Activated naive CD4-positive, alpha-beta T cell treated with Interleukin-2 at 50 U/mL for 16 hours (primary cell): Measurements from ENCODE around the gene ADGRL1.
"Not testable (repeated sequence)": the region's sequence is repeated elsewhere in the genome, so short reads cannot be mapped to it uniquely, and the experiment has no call there.

Experiments
- DNase-seq: peaks from one replicate; pipeline ENCODE4 v3.0.0-alpha.2; 2020

Gene ADGRL1

DNA sequence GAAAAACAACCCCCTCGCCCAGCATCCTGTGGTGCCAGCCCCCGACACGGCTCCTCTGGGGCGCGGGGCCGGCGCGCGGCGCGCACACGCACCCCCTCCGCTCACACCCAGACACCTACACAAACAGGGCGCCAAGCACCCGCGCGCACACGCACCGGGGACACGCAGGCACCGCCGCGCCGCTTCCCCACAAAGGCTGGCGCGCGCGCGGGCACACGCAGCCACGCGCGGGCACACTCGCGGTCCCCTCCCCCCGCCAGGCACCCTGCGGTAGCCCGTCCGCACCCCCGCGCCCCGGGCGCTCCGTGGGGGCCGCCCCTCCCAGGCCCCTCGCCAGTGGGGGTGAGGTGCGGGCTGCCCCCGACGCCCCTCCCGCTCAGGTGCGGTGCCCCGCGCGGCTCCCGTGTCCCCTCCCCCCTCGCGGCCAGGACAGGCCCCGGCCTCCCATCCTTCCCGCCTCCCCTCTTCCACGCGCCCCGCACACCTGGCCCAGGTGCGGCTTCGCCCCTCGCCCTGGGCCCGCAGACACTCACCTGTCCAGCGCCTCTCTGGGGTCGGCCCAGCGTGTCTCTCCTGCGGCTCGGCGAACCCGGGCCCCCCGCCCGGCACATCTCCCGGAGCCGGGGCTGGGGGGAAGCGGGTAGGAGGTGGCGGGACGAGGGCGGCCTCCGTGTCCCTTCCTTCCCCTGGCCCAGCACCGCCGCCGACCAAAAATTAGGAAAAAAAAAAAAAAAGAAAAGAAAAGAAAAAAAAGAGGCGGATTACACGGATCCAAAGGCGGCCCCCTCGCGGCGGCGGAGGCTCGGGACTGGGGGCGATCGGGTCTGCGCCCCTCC, at the start of gene ADGRL1:
TSS of gene ADGRL1 (minus strand) at position 718 of the 836 bp plus-strand sequence. CDS start 22,567 bp downstream, outside the sequence.
- DNase-seq = peak; percentile 17

DNA sequence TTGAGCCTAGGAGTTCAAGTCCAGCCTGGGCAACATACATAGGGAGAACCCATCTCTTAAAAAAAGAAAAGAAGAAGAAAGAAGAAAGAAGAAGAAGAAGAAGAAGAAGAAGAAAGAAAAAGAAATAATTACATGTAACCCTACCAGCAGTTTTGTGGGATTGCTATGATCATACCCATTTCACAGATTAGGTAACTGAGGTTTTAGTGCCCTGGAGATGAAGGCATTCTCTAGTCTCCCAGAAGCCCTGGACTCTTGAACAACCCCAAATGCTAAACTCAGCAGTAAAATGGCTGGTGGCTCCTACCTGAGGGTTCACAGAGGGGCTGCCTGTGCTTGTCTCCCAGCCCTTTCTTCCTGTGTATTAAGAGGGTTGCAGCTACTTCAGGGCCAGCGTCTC, 49.3 kb upstream of the ADGRL1 start:
- not testable (repeated sequence) for DNase-seq

DNA sequence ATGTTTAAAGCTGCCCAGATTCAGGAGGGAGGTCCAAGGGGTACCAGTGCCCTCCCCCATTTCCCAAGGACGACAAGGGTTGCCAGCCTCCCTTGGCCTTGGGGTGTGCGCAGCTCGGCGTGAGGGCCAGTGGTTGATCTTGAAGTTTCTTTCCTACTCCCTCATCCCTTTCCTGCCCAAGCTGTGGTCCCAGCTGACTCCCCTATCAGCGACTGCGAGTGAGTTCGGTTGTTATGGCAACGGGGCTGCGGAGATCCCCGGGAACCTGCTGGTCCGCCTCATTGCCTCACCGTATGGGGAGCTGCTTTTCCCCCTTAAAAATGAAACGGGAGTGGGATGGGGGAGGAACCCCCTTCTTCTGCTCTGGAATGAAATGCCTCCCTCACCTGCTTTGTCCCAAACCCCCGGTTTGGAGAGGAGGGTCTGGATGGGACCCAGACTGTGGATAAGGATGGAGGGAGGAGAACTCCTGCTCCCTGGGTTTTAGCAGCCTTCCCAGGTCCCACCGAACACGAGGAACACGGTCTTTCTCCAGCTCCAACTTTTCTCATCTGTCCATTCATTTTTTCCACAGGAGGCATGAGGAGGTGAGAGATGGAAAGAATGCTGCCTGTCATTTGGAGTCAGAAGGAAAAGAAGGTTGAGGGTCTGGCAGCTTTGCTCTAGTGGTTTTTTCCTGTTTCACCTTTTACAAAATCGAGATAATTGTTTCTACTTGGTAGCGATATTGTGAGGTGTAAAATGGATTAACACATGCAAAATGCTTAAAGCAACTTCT, 48.0 kb upstream of the ADGRL1 start:
- DNase-seq = not testable (repeated sequence)

DNA sequence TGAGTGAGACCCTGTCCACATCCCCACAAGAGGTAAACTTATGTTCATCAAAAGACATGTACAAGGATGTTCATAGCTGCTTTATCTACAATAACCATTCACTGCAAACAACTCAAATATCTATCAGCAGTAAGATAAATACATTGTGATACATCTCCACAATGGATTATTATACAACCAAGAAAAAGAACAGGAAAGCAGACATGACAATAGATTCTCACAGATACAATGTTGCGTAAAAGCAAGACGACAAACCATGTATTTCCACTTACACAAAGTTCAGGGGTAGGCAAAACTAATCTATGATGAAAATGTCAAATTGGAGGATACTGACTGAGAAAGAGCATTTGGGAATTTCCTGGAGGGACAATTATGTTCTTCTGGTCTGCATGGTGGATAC, 46.2 kb upstream of the ADGRL1 start:
- DNase-seq = not testable (repeated sequence)

DNA sequence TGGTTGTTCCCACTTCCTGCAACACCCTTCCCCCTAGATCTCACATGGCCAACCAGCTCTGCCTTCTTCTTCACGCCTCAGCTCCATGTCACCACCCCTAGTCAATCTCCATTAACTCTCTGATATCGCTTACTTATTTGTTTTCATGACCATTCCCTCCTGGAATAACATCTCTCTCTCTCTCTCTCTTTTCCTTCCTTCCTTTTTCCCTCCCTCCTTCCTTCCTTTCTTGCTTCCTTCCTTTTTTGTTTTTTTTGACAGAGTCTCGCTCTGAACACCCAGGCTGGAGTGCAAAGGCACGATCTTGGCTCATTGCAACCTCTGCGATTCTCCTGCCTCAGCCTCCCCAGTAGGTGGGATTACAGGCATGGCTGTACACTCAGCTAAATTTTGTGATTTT, 44.9 kb upstream of the ADGRL1 start:
- DNase-seq = no peak

DNA sequence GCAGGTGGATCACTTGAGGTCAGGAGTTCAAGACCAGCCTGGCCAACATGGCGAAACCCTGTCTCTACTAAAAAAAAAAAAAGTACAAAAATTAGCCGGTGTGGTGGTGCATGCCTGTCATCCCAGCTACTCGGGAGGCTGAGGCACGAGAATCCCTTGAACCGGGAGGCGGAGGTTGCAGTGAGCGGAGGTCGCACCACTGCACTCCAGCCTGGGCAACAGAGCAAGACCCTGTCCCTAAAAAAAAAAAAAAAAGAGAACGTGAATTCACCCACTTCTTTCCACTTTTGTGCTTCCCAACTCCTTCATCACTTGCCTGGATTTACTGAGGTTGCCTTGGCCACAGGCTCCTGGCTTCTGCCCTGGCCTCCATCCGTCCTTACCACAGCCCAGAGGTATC, 44.3 kb upstream of the ADGRL1 start:
- DNase-seq = not testable (repeated sequence)

DNA sequence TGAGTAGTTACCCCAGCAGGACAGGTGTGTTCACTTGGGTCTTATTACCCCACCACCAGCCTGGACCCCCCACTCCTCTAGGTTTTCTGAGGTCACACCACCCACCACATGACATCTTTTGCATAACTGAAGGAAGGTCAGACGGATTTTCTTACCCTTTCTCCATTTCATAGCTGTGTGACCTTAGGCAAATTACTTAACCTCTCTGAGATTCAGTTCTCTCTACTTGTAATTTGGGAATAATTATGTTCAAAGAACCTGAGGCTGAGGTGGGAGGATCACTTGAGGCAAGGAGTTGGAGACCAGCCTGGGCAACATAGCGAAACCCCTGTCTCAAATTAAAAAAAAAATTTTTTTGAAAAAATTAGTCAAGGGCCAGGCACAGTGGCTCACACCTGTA, 43.9 kb upstream of the ADGRL1 start:
- DNase-seq = not testable (repeated sequence)

DNA sequence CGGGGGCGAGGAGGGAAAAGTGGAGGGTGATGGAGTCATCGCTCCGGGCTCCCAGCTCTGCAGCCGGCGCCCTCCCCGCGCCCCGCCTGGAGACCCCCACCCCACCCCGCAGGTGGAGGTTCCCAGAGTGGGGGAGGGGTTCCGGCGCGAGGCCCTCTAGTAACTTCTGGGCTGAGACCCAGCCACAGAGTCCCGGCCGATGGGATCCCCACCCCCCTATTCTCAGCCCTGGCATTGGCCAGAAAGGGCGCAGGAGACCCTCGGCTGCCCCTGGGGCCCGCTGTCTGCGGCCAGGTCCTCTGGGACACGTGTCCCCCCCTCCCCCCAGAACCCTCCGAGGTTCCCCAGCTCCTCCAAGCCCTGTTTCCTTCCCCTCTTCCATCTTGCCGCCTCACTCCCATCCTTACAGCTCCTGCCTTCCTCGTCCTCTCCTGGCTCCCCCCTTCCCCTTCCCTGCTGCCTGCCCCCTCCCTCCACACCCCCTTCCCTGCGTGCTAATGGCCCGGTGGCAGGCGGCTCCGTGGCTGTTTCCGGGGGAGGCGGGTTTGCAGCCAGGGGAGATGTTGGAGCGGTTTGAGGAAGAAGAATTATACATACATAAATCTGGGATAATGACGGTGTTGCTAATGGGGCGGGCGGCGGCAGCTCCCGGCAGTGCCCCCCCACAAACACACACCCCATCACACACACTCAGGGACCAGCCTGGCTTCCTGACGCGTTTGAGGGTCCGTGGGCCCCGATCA, 43.2 kb upstream of the ADGRL1 start:
- DNase-seq = peak; percentile 20

DNA sequence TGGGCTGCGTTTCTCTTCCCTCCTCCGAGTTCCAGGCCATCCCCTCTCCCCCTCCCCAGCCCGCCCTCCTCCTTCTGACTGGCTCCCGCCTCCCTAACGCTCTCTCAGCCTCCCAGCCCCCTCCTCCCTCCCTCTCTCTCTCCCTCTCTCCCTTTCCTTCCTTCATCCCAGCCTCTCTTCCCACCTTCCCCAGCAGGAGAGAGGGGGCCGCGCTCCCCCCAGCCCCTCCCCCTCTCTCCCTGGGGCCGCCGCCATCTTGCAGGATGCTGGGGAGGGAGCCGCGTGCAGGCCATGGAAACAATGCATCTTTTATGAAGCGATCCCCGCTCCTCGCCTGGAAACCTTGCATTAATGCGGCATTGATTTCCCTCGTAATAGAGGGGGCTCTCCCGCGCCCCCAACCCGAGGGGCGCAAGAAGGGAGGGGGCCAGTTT, 42.6 kb upstream of the ADGRL1 start:
- peak; percentile 44 for DNase-seq

DNA sequence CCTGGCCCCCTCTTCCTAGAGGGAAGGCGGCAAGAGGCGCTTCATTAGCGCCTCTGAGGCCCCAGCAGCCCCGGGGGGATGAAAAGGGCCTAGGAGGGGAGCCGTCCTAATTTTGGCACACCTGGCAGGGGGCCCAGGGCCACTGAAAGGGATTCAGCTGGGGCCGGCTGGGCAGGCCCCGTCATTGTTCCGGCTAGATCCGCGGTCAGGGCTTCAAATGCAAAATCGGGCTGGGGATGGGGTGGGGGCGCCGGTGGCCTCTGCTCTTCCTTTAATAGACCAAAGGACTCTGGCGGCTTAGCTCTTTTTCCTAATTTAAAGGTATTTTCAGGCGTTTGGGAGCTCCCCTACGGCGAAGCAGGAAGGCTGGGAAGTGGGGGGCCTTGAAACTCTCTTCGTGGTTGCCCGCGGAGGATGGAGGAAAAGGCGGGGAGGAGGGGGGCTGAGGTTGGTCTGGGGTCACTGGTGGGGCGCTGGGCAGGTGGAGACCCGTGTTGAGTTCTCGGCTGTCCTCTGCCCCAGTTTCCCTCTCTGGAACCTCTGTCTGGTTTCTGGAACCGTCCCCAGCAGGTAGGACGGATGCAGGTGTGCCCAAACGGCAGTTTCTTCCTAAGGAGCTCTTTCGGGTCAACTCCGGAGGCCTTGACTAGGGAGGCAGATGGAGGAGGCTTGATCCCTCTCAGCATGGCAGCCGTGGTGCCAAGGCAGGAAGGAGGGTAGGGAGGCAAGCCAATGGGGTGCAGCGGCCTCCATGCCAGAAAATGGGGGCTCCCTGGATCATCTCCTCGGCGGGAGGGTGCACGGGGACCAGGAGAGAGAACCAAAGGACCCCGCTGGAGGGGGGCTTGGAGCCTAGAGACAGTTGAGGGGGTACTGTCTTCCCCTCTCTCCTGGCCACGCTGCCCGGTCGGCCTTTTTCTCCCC, 41.8 kb upstream of the ADGRL1 start:
- DNase-seq = not testable (repeated sequence)

DNA sequence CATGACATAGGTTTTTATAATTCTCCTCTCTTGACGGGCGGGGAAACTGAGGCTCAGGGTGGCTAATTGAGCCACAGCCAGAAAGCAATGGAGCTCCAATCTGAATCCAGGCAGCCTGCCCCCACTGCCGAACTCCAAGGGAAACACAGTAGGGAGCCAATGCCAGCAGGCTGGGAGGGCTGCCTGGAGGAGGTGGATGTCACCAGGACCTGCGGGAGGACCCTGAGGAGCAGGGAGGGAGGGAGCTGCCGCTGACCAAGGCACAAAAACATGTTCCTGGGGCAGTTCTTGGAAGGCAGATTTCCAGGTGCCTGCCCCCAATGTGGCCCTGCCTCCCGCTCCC, 41.2 kb upstream of the ADGRL1 start:
- DNase-seq = not testable (repeated sequence)

DNA sequence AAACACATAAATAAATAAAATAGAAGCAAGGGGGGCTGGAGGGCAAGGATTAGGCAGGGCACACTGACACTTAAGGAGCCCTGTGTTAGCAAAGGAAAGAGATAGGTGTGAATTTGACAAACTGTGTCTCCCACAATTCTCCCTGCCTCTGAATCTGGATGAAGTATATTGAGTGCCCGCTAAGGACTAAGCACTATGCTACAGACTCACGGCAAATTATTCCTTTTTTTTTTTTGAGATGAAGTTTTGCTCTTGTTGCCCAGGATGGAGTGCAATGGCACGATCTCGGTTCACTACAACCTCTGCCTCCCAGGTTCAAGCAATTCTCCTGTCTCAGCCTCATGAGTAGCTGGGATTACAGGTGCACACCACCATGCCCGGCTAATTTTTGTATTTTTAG, 38.4 kb upstream of the ADGRL1 start:
- not testable (repeated sequence) for DNase-seq

DNA sequence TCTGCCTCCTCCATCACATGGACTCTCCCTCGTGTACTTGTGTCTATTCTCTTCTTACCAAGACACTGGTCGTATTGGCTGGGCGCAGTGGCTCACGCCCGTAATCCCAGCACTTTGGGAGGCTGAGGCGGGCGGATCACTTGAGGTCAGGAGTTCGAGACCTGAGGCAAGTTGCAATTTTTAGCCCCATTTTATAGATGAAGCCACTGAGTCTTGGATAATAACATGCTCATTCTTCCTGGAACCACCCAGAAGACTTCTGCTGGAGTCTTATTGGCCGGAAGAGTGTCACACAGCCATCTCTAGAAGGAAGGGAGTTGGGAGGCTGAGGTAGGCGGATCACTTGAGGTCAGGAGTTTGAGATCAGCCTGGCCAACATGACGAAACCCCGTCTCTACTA, 37.7 kb upstream of the ADGRL1 start:
- DNase-seq = not testable (repeated sequence)

DNA sequence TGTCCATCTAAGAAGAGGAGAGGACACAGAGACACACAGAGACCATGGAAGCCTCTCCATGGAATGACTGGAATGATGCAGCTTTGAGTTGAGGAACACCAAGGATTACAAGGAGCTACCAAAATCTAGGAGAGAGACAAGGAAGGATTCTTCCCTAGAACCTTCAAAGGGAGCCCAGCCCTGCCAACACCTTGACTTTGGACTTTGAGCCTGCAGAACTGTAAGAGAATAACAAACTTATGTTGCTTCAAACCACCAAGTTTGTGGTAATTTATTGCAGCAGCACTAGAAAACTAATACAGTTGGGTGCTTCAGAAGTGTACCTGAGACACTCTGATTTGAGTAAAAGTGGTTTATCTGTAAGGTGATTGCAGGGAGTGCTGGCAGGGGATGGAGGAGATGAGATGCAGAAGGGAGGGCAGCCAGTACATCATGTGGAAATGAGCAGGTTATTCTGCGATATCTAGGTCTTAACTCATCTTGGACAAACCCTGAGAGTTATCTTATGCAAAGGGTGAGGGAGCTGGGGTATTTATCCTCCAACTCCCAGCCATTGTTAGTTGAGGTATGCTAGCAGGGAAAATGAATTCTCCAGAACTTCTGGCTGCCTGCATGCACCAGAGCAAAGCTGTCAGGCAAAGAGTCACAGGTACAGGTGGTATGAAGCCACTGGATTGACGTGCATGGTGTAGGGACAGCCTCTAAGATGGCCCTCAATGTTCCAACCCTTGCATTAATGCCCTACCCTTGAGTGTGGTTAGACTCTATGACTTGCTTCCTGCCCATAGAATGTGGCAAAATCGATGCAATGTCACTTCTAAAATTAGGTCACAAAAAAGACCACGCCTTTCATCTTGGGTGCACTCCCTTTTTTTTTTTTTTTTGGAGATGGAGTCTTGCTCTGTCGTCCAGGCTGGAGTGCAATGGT, 31.3 kb upstream of the ADGRL1 start:
- no peak for DNase-seq

DNA sequence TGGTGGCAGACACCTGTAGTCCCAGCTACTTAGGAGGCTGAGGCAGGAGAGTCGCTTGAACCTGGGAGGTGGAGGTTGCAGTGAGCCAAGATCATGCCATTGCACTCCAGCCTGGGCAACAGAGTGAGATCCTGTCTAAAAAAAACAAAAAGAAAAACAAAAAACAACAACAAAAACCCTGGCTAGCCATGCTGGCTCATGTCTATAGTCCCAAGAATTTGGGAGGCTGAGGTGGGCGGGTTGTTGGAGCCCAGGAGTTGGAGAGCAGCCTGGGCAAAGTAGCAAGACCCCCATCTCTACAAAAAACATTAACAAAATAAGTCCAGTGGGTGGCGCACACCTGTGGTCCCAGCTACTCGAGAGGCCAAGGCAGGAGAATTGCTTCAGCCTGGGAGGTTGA, 27.0 kb upstream of the ADGRL1 start:
- DNase-seq = not testable (repeated sequence)

DNA sequence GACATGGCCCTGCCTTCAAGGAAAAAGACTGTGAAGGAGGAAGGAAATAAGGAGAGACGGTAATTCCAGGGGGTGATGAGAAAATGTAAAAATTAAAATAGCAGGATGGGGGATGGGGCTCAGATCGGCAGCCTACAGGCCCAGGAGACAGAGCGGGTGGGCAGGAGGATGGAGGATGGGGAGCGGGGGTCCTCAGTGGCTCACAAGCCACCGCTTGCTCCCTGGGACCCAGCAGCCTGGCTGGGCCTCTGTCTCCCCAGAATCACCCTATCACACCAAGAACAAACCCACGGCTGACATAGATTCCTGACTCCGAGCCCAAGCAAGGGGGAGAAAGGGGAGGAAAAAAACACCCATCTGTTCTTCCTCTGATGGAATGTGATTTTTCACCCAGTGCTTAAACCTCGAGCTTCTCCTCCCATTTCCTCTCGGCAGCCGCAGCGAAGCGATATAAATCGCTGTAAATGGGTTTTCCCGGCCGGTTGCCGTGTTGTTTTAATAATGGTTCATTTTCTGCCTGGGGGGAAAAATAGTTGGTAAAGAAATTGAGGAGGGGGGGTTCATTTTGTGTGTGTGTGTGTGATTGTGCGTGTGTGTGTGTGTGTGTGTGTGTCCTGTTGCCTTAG, 22.6 kb upstream of the ADGRL1 start:
- DNase-seq = not testable (repeated sequence)

DNA sequence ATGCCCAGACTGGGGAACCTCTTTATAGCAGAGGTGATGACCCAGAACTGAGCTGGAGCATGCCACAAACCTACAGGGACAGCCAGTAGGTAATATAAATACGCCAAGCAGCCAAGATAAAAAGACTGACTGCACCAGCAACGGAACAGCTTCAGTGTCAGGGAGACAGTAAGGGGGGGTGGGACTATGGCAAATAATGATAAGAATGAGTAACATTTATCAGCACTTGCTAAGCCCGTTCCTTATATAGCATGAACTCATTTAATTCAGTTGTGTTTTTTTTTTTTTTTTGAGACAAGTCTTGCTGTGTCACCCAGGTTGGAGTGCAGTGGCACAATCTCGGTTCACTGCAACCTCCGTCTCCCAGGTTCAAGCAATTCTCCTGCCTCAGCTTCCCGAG, 20.5 kb upstream of the ADGRL1 start:
- not testable (repeated sequence) for DNase-seq

DNA sequence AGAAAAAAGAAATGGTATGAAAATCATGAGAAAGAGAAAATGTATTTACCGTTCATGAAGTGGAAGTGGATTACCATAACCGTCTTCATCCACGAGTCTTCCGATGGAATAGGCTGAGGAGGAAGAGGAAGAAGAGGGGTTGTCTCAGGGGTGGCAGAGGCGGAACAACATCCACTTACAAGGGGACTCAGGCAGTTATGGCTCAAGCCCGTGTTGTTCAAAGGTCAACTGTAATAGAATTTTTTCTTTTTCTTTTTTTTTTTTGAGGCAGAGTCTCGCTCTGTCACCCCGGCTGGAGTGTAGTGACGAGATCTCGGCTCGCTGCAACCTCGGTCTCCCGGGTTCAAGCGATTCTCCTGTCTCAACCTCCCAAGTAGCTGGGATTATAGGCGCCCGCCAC, 16.9 kb upstream of the ADGRL1 start:
- DNase-seq = no peak

DNA sequence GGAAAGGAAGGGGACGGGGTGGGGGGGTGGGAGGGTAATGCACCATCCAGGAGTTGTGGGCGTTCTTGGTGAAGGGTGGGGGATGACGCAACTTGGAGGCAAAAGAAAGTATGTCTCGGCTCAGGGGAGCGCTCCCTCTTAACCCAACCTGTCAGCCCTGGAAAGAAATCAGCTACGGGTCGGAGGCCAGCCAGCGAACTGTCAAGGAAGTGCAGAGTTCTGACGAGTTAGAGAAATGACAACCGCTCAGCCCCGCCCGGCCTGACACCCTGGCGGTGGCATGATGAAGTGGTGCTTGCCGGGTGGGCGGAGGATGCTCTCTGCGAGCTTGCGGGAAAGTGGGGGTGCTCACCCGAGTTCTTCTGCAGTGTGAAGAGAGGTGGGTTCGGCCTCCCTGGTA, 15.4 kb upstream of the ADGRL1 start:
- peak; percentile 68 for DNase-seq

DNA sequence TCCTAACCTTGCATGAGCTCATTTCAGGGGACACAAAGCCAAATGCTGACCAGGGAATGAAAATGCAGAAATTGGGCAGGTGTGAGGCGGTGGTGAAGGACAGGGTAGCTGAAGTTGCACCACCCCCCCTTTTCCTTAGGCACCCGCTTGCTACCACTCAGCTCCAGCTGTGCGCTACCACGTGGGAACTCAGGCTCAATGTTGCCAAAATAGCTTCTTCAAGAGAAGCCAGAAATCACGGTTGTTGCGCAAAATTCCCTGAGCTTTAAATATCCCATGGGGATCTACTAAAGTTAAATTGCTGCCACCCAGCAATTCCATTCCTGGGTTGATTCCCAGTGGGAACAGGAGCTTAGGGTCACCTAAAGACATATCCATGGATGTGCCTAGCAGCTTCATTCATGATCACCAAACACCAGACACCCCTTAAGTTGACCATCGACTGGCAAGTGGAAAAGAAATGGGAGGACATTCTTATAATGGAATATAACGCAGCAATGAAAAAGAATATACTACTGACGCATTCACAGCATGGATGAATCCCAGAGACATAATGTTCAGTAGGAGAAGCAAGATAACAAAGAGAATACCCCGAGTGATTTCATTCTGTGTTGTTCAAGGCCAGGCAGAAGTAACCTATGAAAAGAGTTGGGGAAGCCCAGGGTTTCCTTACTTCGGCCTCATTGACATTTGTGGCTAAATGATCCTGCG, 12.8 kb upstream of the ADGRL1 start:
- no peak for DNase-seq
